Measurements from ENCODE around the gene TNFRSF19. TPM values are rescaled to one million over a fixed set of nuclear protein-coding genes. Genes with fewer than 3 reads are reported as not detected.
A peak's percentile ranks its signal among the peaks of the same experiment; 100 is the strongest.

Gene TNFRSF19
- total and polyA plus RNA-seq, 2 of the 13 experiments (the other 11 are each of a cell fraction or from before 2014, with no cell fraction given) = 75.3 to 77.7 TPM

- TF ChIP-seq ZNF350 (CRISPR knock-in tag; IDR thresholded peaks at IDR 0.05; ENCODE audit: borderline replicate concordance, low read depth) (no peak), BATF2 (CRISPR knock-in tag; IDR thresholded peaks at IDR 0.05) (no peak), IRF9 (CRISPR knock-in tag; IDR thresholded peaks at IDR 0.05; ENCODE audit: borderline replicate concordance) (no peak), ZBTB26 (CRISPR knock-in tag; IDR thresholded peaks at IDR 0.05; ENCODE audit: borderline replicate concordance) (no peak), PHF5A (CRISPR knock-in tag; IDR thresholded peaks at IDR 0.05; ENCODE audit: low read depth, unreplicated experiment) (no peak), ATF2 (CRISPR knock-in tag; IDR thresholded peaks at IDR 0.05) (peak; percentile 82; the same call in 1 of the 2 replicates), HMG20A (CRISPR knock-in tag; IDR thresholded peaks at IDR 0.05; ENCODE audit: borderline replicate concordance) (peak; percentile 79; the same call in 1 of the 2 replicates), HCFC1 (IDR thresholded peaks at IDR 0.05; ENCODE audit: low read depth, low read length) (no peak), SP5 (CRISPR knock-in tag; IDR thresholded peaks at IDR 0.05; ENCODE audit: borderline replicate concordance, low read depth) (peak; percentile 96), SAFB2 (CRISPR knock-in tag; IDR thresholded peaks at IDR 0.05; ENCODE audit: borderline replicate concordance, low read depth) (no peak), JUNB (CRISPR knock-in tag; IDR thresholded peaks at IDR 0.05; ENCODE audit: borderline replicate concordance) (no peak; the same call in 1 of the 2 replicates), GATAD2A (CRISPR knock-in tag; IDR thresholded peaks at IDR 0.05) (peak; percentile 35; the same call in 1 of the 2 replicates)
- TF ChIP-seq, protein P1, sequence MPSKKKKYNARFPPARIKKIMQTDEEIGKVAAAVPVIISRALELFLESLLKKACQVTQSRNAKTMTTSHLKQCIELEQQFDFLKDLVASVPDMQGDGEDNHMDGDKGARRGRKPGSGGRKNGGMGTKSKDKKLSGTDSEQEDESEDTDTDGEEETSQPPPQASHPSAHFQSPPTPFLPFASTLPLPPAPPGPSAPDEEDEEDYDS (CRISPR knock-in tag; IDR thresholded peaks at IDR 0.05) = peak; percentile 54
- TF ChIP-seq, protein P2, sequence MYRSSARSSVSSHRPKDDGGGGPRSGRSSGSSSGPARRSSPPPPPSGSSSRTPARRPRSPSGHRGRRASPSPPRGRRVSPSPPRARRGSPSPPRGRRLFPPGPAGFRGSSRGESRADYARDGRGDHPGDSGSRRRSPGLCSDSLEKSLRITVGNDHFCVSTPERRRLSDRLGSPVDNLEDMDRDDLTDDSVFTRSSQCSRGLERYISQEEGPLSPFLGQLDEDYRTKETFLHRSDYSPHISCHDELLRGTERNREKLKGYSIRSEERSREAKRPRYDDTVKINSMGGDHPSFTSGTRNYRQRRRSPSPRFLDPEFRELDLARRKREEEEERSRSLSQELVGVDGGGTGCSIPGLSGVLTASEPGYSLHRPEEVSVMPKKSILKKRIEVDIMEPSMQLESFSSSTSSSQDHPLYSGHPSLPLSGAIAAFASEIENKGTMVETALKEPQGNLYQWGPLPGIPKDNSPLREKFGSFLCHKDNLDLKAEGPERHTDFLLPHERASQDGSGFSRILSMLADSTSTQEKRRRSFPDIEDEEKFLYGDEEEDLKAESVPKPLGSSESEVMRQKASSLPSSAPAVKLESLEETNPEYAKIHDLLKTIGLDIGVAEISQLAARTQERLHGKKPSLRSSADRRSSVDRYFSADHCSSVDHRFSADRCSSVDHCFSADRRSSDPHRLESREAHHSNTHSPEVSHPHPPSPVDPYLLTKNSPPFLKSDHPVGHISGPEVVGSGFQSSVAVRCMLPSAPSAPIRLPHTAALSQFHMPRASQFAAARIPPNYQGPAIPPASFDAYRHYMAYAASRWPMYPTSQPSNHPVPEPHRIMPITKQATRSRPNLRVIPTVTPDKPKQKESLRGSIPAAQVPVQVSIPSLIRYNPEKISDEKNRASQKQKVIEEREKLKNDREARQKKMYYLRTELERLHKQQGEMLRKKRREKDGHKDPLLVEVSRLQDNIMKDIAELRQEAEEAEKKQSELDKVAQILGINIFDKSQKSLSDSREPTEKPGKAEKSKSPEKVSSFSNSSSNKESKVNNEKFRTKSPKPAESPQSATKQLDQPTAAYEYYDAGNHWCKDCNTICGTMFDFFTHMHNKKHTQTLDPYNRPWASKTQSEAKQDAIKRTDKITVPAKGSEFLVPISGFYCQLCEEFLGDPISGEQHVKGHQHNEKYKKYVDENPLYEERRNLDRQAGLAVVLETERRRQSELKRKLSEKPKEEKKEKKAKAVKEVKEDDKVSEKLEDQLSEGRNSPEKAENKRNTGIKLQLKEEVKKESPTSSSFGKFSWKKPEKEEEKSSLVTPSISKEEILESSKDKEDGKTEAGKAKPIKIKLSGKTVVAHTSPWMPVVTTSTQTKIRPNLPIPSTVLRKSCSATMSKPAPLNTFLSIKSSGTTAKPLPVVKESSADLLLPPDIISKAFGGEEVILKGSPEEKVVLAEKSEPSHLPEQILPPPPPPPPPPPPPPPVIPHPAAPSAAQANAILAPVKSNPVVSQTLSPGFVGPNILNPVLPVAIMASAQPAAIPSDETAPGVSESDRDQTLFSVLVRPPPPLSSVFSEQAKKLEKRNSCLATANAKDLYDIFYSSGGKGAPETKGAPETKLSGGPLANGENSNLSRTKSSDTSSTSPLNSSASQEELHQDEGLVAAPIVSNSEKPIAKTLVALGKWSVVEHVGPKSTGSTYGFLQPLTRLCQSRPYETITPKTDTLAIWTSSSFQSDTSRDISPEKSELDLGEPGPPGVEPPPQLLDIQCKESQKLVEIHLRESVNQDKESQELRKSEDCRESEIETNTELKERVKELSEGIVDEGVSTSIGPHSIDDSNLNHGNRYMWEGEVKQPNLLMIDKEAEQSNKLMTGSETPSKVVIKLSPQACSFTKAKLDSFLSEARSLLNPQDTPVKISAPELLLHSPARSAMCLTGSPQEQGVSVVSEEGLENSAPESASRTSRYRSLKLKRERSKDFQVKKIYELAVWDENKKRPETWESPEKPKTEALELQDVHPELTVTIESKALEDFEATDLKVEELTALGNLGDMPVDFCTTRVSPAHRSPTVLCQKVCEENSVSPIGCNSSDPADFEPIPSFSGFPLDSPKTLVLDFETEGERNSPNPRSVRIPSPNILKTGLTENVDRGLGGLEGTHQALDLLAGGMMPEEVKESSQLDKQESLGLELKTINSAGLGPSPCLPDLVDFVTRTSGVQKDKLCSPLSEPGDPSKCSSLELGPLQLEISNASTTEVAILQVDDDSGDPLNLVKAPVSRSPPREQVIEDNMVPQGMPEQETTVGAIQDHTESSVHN (CRISPR knock-in tag; IDR thresholded peaks at IDR 0.05) = no peak
Observed at GRCh38 chr13:23570099-23570920, at the start of gene TNFRSF19 (continued).
